ENCODE results near the gene ULBP1.
"Not testable (repeated sequence)": the region's sequence is repeated elsewhere in the genome, so short reads cannot be mapped to it uniquely, and the experiment has no call there.

ULBP1 gene

GRCh38 chr6:149935668-149936067 lies 28.1 kb upstream of the ULBP1 start:
- Histone ChIP-seq H4K8ac (ENCODE audit: low read depth, low read length) (no peak overlapping the region), H2BK120ac (ENCODE audit: low read depth, low read length) (no peak overlapping the region), H3K27ac (ENCODE audit: low read depth, low read length) (no peak overlapping the region), H3K27me3 (ENCODE audit: insufficient read depth, low read length, poor library complexity) (peaks cover 36% of the 10 kb centered on the region), H3K36me3 (ENCODE audit: control insufficient read depth, insufficient read depth, low read length) (no peaks in the 10 kb centered on the region), H4K5ac (ENCODE audit: low read length) (no peak overlapping the region), H2AK5ac (ENCODE audit: low read length) (no peak overlapping the region), H3K79me1 (ENCODE audit: low read length) (no peaks in the 10 kb centered on the region), H3K18ac (ENCODE audit: low read length) (no peak overlapping the region), H3K56ac (ENCODE audit: low read length) (no peak overlapping the region), H3K4ac (ENCODE audit: low read depth, low read length) (no peak overlapping the region), H3K23ac (ENCODE audit: low read length) (no peak overlapping the region), H2BK5ac (ENCODE audit: low read length) (no peak overlapping the region), H3K9ac (ENCODE audit: low read length) (no peak overlapping the region), H3K4me3 (ENCODE audit: low read length) (no peak overlapping the region), H3K79me2 (ENCODE audit: control insufficient read depth, insufficient read depth, low read length) (no peaks in the 10 kb centered on the region), H3K4me1 (ENCODE audit: control insufficient read depth, low read depth, low read length) (no peaks in the 10 kb centered on the region), H3K4me2 (ENCODE audit: low read length) (no peak overlapping the region), H2BK15ac (replicated peaks; ENCODE audit: low read depth) (no peak overlapping the region)
- DNase-seq = no peak
- WGBS (ENCODE audit: extremely low coverage, insufficient coverage, low lambda C conversion rate) = no CpG with 5 or more reads among the region's 2 CpGs

GRCh38 chr6:149936743-149937142 lies 27.0 kb upstream of the ULBP1 start:
- Histone ChIP-seq H3K27me3 (ENCODE audit: insufficient read depth, low read length, poor library complexity) (peaks cover 41% of the 10 kb centered on the region), H2AK5ac (ENCODE audit: low read length) (no peak overlapping the region), H3K18ac (ENCODE audit: low read length) (no peak overlapping the region), H4K8ac (ENCODE audit: low read depth, low read length) (no peak overlapping the region), H3K4ac (ENCODE audit: low read depth, low read length) (no peak overlapping the region), H3K4me2 (ENCODE audit: low read length) (no peak overlapping the region), H2BK120ac (ENCODE audit: low read depth, low read length) (no peak overlapping the region), H3K4me3 (ENCODE audit: low read length) (no peak overlapping the region), H3K56ac (ENCODE audit: low read length) (no peak overlapping the region), H3K27ac (ENCODE audit: low read depth, low read length) (no peak overlapping the region), H2BK5ac (ENCODE audit: low read length) (no peak overlapping the region), H3K9ac (ENCODE audit: low read length) (no peak overlapping the region), H3K23ac (ENCODE audit: low read length) (no peak overlapping the region), H4K5ac (ENCODE audit: low read length) (no peak overlapping the region), H3K4me1 (ENCODE audit: control insufficient read depth, low read depth, low read length) (no peaks in the 10 kb centered on the region), H3K79me1 (ENCODE audit: low read length) (no peaks in the 10 kb centered on the region), H3K79me2 (ENCODE audit: control insufficient read depth, insufficient read depth, low read length) (no peaks in the 10 kb centered on the region), H3K36me3 (ENCODE audit: control insufficient read depth, insufficient read depth, low read length) (no peaks in the 10 kb centered on the region), H2BK15ac (replicated peaks; ENCODE audit: low read depth) (no peak overlapping the region)
- WGBS (ENCODE audit: extremely low coverage, insufficient coverage, low lambda C conversion rate) = no CpG with 5 or more reads among the region's 2 CpGs
- no peak for DNase-seq

- H3K4ac ChIP-seq (ENCODE audit: low read depth, low read length) = not testable (repeated sequence)
Observed at GRCh38 chr6:149938013-149938570, 25.7 kb upstream of the ULBP1 start.

DNA sequence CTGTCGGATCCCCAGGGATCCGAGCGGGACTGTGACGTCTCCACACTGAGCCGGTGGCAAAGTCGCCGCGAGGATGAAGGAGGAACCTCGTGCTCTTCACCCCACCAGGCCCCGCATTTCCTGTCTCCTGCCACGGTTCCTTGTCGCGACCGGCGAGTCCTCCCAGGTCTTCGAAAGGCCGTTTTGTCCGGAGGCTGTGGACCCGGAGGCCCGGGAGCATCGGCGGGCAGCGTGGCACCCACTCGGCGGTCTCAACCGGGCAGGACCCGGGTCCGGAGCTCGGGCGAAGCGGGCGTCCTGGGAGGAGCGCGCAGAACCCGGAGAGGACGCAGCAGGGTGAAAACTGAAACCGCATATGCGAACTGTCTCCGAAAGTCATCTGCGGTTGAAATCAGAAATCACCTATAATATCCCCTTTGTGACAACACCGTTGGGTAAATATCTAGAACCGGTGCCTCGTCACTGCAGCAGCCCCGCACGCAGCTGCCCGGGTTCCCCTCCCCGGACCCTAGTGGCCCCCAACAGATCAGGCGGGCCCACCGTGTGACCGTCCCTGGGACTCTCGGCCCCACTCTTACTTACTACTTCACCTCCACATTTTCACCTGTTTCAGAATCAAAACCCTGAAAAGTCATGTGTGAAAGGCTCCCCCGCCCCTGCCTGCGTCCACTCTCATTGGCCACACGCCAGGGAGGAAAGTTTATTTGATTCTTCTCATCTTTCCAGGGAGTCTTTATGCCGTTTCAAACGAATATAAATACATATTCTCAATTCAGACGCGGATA lies 25.0 kb upstream of the ULBP1 start:
- peaks cover 48% of the 10 kb centered on the region for H3K27me3 ChIP-seq (ENCODE audit: insufficient read depth, low read length, poor library complexity)
- no peak overlapping the region for H3K4me2 ChIP-seq (ENCODE audit: low read length)
- H3K27ac ChIP-seq (ENCODE audit: low read depth, low read length) = no peak overlapping the region
- H2BK5ac ChIP-seq (ENCODE audit: low read length) = no peak overlapping the region
- no peaks in the 10 kb centered on the region for H3K36me3 ChIP-seq (ENCODE audit: control insufficient read depth, insufficient read depth, low read length)
- no peak overlapping the region for H3K9ac ChIP-seq (ENCODE audit: low read length)
- no peak overlapping the region for H4K8ac ChIP-seq (ENCODE audit: low read depth, low read length)
- no peak overlapping the region for H3K4ac ChIP-seq (ENCODE audit: low read depth, low read length)
- H3K79me2 ChIP-seq (ENCODE audit: control insufficient read depth, insufficient read depth, low read length) = no peaks in the 10 kb centered on the region
- H3K79me1 ChIP-seq (ENCODE audit: low read length) = no peaks in the 10 kb centered on the region
- H2AK5ac ChIP-seq (ENCODE audit: low read length) = no peak overlapping the region
- H3K18ac ChIP-seq (ENCODE audit: low read length) = no peak overlapping the region
- no CpG with 5 or more reads among the region's 58 CpGs for WGBS (ENCODE audit: extremely low coverage, insufficient coverage, low lambda C conversion rate)
- no peak overlapping the region for H4K5ac ChIP-seq (ENCODE audit: low read length)
- DNase-seq = no peak
- H2BK15ac ChIP-seq (replicated peaks; ENCODE audit: low read depth) = no peak overlapping the region
- H3K23ac ChIP-seq (ENCODE audit: low read length) = no peak overlapping the region
- no peak overlapping the region for H3K4me3 ChIP-seq (ENCODE audit: low read length)
- no peak overlapping the region for H2BK120ac ChIP-seq (ENCODE audit: low read depth, low read length)
- no peaks in the 10 kb centered on the region for H3K4me1 ChIP-seq (ENCODE audit: control insufficient read depth, low read depth, low read length)
- peak overlapping the region; percentile 34 for H3K56ac ChIP-seq (ENCODE audit: low read length)

More at GRCh38 chr6:149938013-149938570, 25.7 kb upstream of the ULBP1 start:
- not testable (repeated sequence) for H3K4me1 ChIP-seq (ENCODE audit: control insufficient read depth, low read depth, low read length); H3K4me2 ChIP-seq (ENCODE audit: low read length); H2BK15ac ChIP-seq (replicated peaks; ENCODE audit: low read depth); H3K18ac ChIP-seq (ENCODE audit: low read length); H3K27ac ChIP-seq (ENCODE audit: low read depth, low read length); H3K4me3 ChIP-seq (ENCODE audit: low read length); DNase-seq; H3K36me3 ChIP-seq (ENCODE audit: control insufficient read depth, insufficient read depth, low read length); H2BK120ac ChIP-seq (ENCODE audit: low read depth, low read length); H3K9ac ChIP-seq (ENCODE audit: low read length); H2BK5ac ChIP-seq (ENCODE audit: low read length); H3K23ac ChIP-seq (ENCODE audit: low read length); H3K79me2 ChIP-seq (ENCODE audit: control insufficient read depth, insufficient read depth, low read length); H3K79me1 ChIP-seq (ENCODE audit: low read length); H4K8ac ChIP-seq (ENCODE audit: low read depth, low read length); H2AK5ac ChIP-seq (ENCODE audit: low read length); H4K5ac ChIP-seq (ENCODE audit: low read length)
- Histone ChIP-seq H3K27me3 (ENCODE audit: insufficient read depth, low read length, poor library complexity) (peaks cover 46% of the 10 kb centered on the region), H3K56ac (ENCODE audit: low read length) (peak overlapping the region; percentile 34)
- WGBS (ENCODE audit: extremely low coverage, insufficient coverage, low lambda C conversion rate) = no CpG with 5 or more reads among the region's 20 CpGs

DNA sequence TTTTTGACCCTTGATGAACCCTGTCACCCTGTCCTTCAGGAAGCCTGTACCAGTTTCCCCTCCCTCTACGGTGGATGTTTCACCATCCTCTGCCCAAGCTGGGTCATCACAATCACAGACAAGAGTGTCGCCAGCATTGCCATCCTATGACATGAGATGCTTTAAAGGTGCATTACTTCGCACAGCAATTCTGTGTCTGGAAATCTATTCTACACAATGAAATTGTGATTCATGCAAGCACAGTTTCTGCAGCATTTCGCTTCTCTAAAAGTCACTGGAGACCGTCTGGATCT lies 24.4 kb upstream of the ULBP1 start:
- Histone ChIP-seq H3K18ac (ENCODE audit: low read length) (no peak overlapping the region), H4K5ac (ENCODE audit: low read length) (no peak overlapping the region), H3K79me2 (ENCODE audit: control insufficient read depth, insufficient read depth, low read length) (no peaks in the 10 kb centered on the region), H3K27me3 (ENCODE audit: insufficient read depth, low read length, poor library complexity) (peaks cover 48% of the 10 kb centered on the region), H2BK15ac (replicated peaks; ENCODE audit: low read depth) (no peak overlapping the region), H3K4me1 (ENCODE audit: control insufficient read depth, low read depth, low read length) (no peaks in the 10 kb centered on the region), H3K23ac (ENCODE audit: low read length) (no peak overlapping the region), H3K4ac (ENCODE audit: low read depth, low read length) (no peak overlapping the region), H3K9ac (ENCODE audit: low read length) (no peak overlapping the region), H4K8ac (ENCODE audit: low read depth, low read length) (no peak overlapping the region), H3K56ac (ENCODE audit: low read length) (no peak overlapping the region), H3K4me3 (ENCODE audit: low read length) (no peak overlapping the region), H3K27ac (ENCODE audit: low read depth, low read length) (no peak overlapping the region), H2BK5ac (ENCODE audit: low read length) (no peak overlapping the region), H2BK120ac (ENCODE audit: low read depth, low read length) (no peak overlapping the region), H3K36me3 (ENCODE audit: control insufficient read depth, insufficient read depth, low read length) (no peaks in the 10 kb centered on the region), H2AK5ac (ENCODE audit: low read length) (no peak overlapping the region), H3K4me2 (ENCODE audit: low read length) (no peak overlapping the region), H3K79me1 (ENCODE audit: low read length) (no peaks in the 10 kb centered on the region)
- no CpG with 5 or more reads among the region's 5 CpGs for WGBS (ENCODE audit: extremely low coverage, insufficient coverage, low lambda C conversion rate)
- DNase-seq = no peak

All from mesendoderm (in vitro differentiated cells).